Measurements from ENCODE around the gene PKDCC. TPM values are rescaled to one million over a fixed set of nuclear protein-coding genes. Genes with fewer than 3 reads are reported as not detected.

The PKDCC gene
- total and polyA plus RNA-seq, 10 of the 15 experiments (the other 5 are each of a cell fraction or from before 2014, with no cell fraction given) = 0.13 to 10.2 (median 2.3) TPM

GRCh38 chr2:41998186-41999127 is 49.4 kb upstream of the PKDCC start (continued):
- TF ChIP-seq PRDM15 (CRISPR knock-in tag; IDR thresholded peaks at IDR 0.05) = no peak

GRCh38 chr2:41999128-41999480 is 48.7 kb upstream of the PKDCC start:
- CTCF ChIA-PET = no interaction called here
- DNase-seq (ENCODE audit: low read depth, low spot score) = no peak
- TF ChIP-seq IRF5 (IDR thresholded peaks at IDR 0.05; ENCODE audit: borderline replicate concordance) = no peak
- TF ChIP-seq CHD1 (IDR thresholded peaks at IDR 0.05; ENCODE audit: low read depth, low read length) = no peak
- TF ChIP-seq STAT1 (conservative IDR thresholded peaks at IDR 0.05) = no peak
- no peak for TF ChIP-seq E2F8 (IDR thresholded peaks at IDR 0.05; ENCODE audit: low read depth, partially characterized antibody)
- TF ChIP-seq ZNF24 (IDR thresholded peaks at IDR 0.05) = no peak
- no peak for TF ChIP-seq MAX (IDR thresholded peaks at IDR 0.05; ENCODE audit: low read depth, low read length)
- no peak for TF ChIP-seq EZH2 (IDR thresholded peaks at IDR 0.05; ENCODE audit: borderline replicate concordance, control insufficient read depth, low read depth, low read length)
- no peak for TF ChIP-seq ZNF274 (IDR thresholded peaks at IDR 0.05; ENCODE audit: insufficient read depth, insufficient read length)
- TF ChIP-seq STAT3 (IDR thresholded peaks at IDR 0.05; ENCODE audit: low read depth, low read length) = no peak
- TF ChIP-seq GATAD2B (conservative IDR thresholded peaks at IDR 0.05; ENCODE audit: low read depth) = no peak

More at GRCh38 chr2:41999128-41999480, 48.7 kb upstream of the PKDCC start:
- Histone ChIP-seq H3K36me3 (ENCODE audit: control insufficient read depth in 2 of 2, insufficient read depth in 2 of 2, low read length in 1 of 2) (no peaks in the 10 kb centered on the region), H3K9ac (ENCODE audit: control insufficient read depth, insufficient read depth, low read length) (no peak overlapping the region), H3K4me2 (ENCODE audit: control insufficient read depth, insufficient read depth) (no peak overlapping the region), H3K4me3 (no peak overlapping the region), H3K27me3 (replicated peaks in 1 of 2; ENCODE audit: control insufficient read depth in 2 of 2, insufficient read depth in 2 of 2, low read length in 1 of 2) (no peaks in the 10 kb centered on the region; a peak in 2 of 4 replicates), H4K20me1 (ENCODE audit: control insufficient read depth, insufficient read depth) (no peaks in the 10 kb centered on the region), H3K27ac (ENCODE audit: control insufficient read depth, insufficient read depth) (no peak overlapping the region), H3K79me2 (ENCODE audit: control insufficient read depth, insufficient read depth, low read length) (no peaks in the 10 kb centered on the region), H3K4me1 (ENCODE audit: control insufficient read depth, insufficient read depth, low read length) (no peaks in the 10 kb centered on the region), H3K9me3 (replicated peaks; ENCODE audit: control insufficient read depth, insufficient read depth, low read length) (peaks cover 4% of the 10 kb centered on the region), H2AFZ (ENCODE audit: control insufficient read depth, low read depth, low read length) (no peak overlapping the region)
- RAD21 ChIA-PET (ENCODE audit: unreplicated experiment) = no interaction called here
- POLR2A ChIA-PET = interaction anchor here (0.7 kb wide), 1 partner anchor 191 kb away, joined by 6 read pairs; no protein-coding TSS in a partner anchor
- FAIRE-seq = no peak
- SMC1A ChIA-PET (ENCODE audit: uncharacterized antibody, unreplicated experiment) = no interaction called here
- BruUV-seq (replicated peaks) = no TSS peak
- in situ Hi-C loops (cut with MboI) (no loop called here), intact Hi-C loops (cut with micrococcal nuclease; ENCODE audit: unreplicated experiment) (no loop called here)
- WGBS (ENCODE audit: insufficient coverage, insufficient replicate concordance, low lambda C conversion rate, missing lambda C conversion rate) = 39% methylated on average over 1 of the region's 1 CpG
- ATAC-seq = no peak
